Adrenal gland (tissue), 5 donors: ENCODE data around the gene EBNA1BP2.

ENCODE experiments used
- POLR2A ChIP-seq, 2 donors: fragments of 450-650 bp; IDR thresholded peaks; one replicate each; pipeline ENCODE4 v1.6.1; 2017; ENCODE audit warnings: antibody characterized with exemption in 2 of 2, mild to moderate bottlenecking in 2 of 2, moderate library complexity in 1 of 2
- TF ChIP-seq, protein P1 (sequence below), 6 experiments: fragments of 450-650 bp in 4 of 6; fragments of 200-600 bp in 2 of 6; sonication (generic) in 1 of 6; IDR thresholded peaks; 1 replicate in 5 of 6; 2 replicates in 1 of 6; pipeline versions ENCODE4 v1.5.1 to v1.8.0; 2016 to 2021; ENCODE audit warnings: antibody characterized with exemption in 6 of 6, mild to moderate bottlenecking in 2 of 6, moderate library complexity in 1 of 6
- donor health status: DM: no; HTN: no; CAD: no.

DNA sequence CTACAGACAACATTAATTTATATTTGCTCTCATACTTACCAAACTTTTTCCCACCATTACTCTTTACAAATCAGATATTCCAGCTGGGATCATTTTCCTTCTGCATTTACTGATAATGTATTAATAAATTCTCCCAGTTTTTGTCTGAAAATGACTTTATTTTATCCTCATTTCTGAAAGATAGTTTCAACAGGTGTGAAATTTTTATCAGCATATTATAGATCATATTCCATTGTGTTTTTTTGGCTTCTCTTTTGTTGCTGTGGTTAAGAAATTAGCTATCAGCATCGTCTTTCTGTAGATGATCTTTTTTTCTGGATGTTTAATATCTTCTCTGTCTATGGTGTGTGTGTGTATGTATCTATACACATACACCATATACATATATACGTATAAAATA is 2.8 kb upstream of the EBNA1BP2 start:
- TF ChIP-seq, protein P1, sequence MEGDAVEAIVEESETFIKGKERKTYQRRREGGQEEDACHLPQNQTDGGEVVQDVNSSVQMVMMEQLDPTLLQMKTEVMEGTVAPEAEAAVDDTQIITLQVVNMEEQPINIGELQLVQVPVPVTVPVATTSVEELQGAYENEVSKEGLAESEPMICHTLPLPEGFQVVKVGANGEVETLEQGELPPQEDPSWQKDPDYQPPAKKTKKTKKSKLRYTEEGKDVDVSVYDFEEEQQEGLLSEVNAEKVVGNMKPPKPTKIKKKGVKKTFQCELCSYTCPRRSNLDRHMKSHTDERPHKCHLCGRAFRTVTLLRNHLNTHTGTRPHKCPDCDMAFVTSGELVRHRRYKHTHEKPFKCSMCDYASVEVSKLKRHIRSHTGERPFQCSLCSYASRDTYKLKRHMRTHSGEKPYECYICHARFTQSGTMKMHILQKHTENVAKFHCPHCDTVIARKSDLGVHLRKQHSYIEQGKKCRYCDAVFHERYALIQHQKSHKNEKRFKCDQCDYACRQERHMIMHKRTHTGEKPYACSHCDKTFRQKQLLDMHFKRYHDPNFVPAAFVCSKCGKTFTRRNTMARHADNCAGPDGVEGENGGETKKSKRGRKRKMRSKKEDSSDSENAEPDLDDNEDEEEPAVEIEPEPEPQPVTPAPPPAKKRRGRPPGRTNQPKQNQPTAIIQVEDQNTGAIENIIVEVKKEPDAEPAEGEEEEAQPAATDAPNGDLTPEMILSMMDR (IDR thresholded peaks at IDR 0.05): no peak
- no peak for TF ChIP-seq POLR2A (IDR thresholded peaks at IDR 0.05)
